Erythroblast (primary cell): Measurements from ENCODE around the gene RNF113B.

Source experiments
- DNase-seq, 2 experiments: peaks; one replicate each; lab custom pipeline; 2025; lab: John Stamatoyannopoulos, UW
- GATA1 ChIP-seq: IDR thresholded peaks from 2 replicates; pipeline ENCODE4 v1.6.1; 2011; ENCODE audit warnings: low read depth, mild to moderate bottlenecking, control low read depth, low read length, moderate library complexity
- POLR2A ChIP-seq: IDR thresholded peaks from 2 replicates; pipeline ENCODE4 v1.6.1; 2011; ENCODE audit warnings: mild to moderate bottlenecking, low read length

RNF113B gene

GRCh38 chr13:98150832-98151479 lies 26.1 kb downstream of the RNF113B start:
- DNase-seq = no peak

GRCh38 chr13:98147521-98147920 lies 29.5 kb downstream of the RNF113B start:
- no peak for DNase-seq
- TF ChIP-seq GATA1 = no peak
- no peak for TF ChIP-seq POLR2A

More at GRCh38 chr13:98150832-98151479, 26.1 kb downstream of the RNF113B start:
- TF ChIP-seq GATA1 (no peak), POLR2A (no peak)

GRCh38 chr13:98144801-98145350 lies 32.2 kb downstream of the RNF113B start:
- no peak for DNase-seq
- TF ChIP-seq GATA1 (no peak), POLR2A (no peak)

- TF ChIP-seq POLR2A = no peak
Measured at GRCh38 chr13:98144027-98144741, 32.9 kb downstream of the RNF113B start.

GRCh38 chr13:98143601-98144026 lies 33.5 kb downstream of the RNF113B start:
- no peak for DNase-seq
- TF ChIP-seq GATA1 (no peak), POLR2A (no peak)

More at GRCh38 chr13:98144027-98144741, 32.9 kb downstream of the RNF113B start:
- DNase-seq = no peak

- DNase-seq = no peak
- TF ChIP-seq GATA1 = no peak
- TF ChIP-seq POLR2A = no peak
Measured at GRCh38 chr13:98143157-98143553, 33.9 kb downstream of the RNF113B start.

- peak; percentile 56 to 65 for DNase-seq
Measured at GRCh38 chr13:98142380-98143156, 34.5 kb downstream of the RNF113B start, which contains the start of gene FARP1. TSS of gene FARP1 (plus strand) at chr13:98143094. CDS start at chr13:98213243, 70,149 bp downstream.

GRCh38 chr13:98141509-98142379 lies 35.3 kb downstream of the RNF113B start:
- DNase-seq = peak; percentile 19 to 27
- TF ChIP-seq GATA1 (no peak), POLR2A (no peak)

More at GRCh38 chr13:98142380-98143156, 34.5 kb downstream of the RNF113B start, which contains the start of gene FARP1:
- TF ChIP-seq GATA1 = no peak
- no peak for TF ChIP-seq POLR2A

- no peak for DNase-seq
- no peak for TF ChIP-seq GATA1
- TF ChIP-seq POLR2A = no peak
Measured at GRCh38 chr13:98141091-98141490, 36.0 kb downstream of the RNF113B start.

GRCh38 chr13:98134901-98135300 lies 42.2 kb downstream of the RNF113B start:
- DNase-seq = no peak
- TF ChIP-seq GATA1 (no peak), POLR2A (no peak)

- no peak for TF ChIP-seq POLR2A
- peak; percentile 3 to 25 for DNase-seq
Measured at GRCh38 chr13:98133946-98134345, 43.1 kb downstream of the RNF113B start.

GRCh38 chr13:98129059-98129746 lies 47.9 kb downstream of the RNF113B start:
- no peak for DNase-seq
- TF ChIP-seq POLR2A = no peak
- TF ChIP-seq GATA1 = no peak
